K562 (cell line): ENCODE results near the gene PYGB. TPM values are rescaled to one million over a fixed set of nuclear protein-coding genes. Genes with fewer than 3 reads are reported as not detected.
A peak's percentile ranks its signal among the peaks of the same experiment; 100 is the strongest.

Experiments used
- ATAC-seq: fragments of 200-7000 bp; cut with Tn5 transposase; 3 replicates; pipeline ENCODE4 v1.9.1; 2020; ENCODE audit warnings: moderate library complexity
- BruUV-seq: library from RNA; stranded (reverse); fragments of 400-500 nt; replicated peaks from 2 replicates; lab custom pipeline; 2021; lab: Mats Ljungman, UMichigan
- CTCF ChIA-PET: fragments of 300-600 bp; formaldehyde crosslinking; extraction: SDS; loops from one replicate; lab custom pipeline; 2021; ENCODE audit warnings: low intra/inter-chr PET ratio; lab: Yijun Ruan, JAX
- POLR2A ChIA-PET: fragments of 300-600, 350-650 bp; sonication (Branson Sonifier 250); formaldehyde crosslinking; extraction: SDS; loops from one replicate; lab custom pipeline; 2021; ENCODE audit warnings: antibody characterized with exemption, inconsistent platforms; lab: Yijun Ruan, JAX
- DNase-seq, 4 experiments: peaks; one replicate each; pipeline versions ENCODE4 v3.0.0 to v3.0.0-alpha.2; 2011 to 2018; ENCODE audit warnings: low spot score in 3 of 4, mixed read lengths in 3 of 4; ENCODE audit errors: extremely low read depth in 1 of 4
- FAIRE-seq: peaks from 2 replicates; lab custom pipeline; 2011; peaks lifted over from hg19 to GRCh38; lab: Jason Lieb, UNC
- H2AFZ ChIP-seq: 2 replicates; pipeline ENCODE4 v1.6.0; 2011; ENCODE audit warnings: low read depth, low read length, control low read depth, inconsistent platforms
- H3K27ac ChIP-seq: fragments of 200-600 bp; 3 replicates; pipeline ENCODE4 v1.8.0; 2011; ENCODE audit warnings: low read depth, mild to moderate bottlenecking, control low read depth, inconsistent platforms, low read length, moderate library complexity, mixed read lengths; ENCODE audit errors: extremely low read depth
- H3K27me3 ChIP-seq, 2 experiments: fragments of 300-600 bp in 1 of 2; 2 replicates in 1 of 2; 3 replicates in 1 of 2; pipeline versions ENCODE4 v1.6.0 to v1.8.0; 2011; ENCODE audit warnings: inconsistent platforms in 2 of 2, low read length in 2 of 2, mild to moderate bottlenecking in 1 of 2, mixed read lengths in 1 of 2, moderate library complexity in 1 of 2; ENCODE audit not compliant: control insufficient read depth in 2 of 2, insufficient read depth in 2 of 2
- H3K36me3 ChIP-seq: fragments of 300-600 bp; 3 replicates; pipeline ENCODE4 v1.8.0; 2011; ENCODE audit warnings: mild to moderate bottlenecking, low read length, inconsistent platforms; ENCODE audit not compliant: control insufficient read depth, insufficient read depth
- H3K4me1 ChIP-seq, 2 experiments: fragments of 200-600 bp in 1 of 2; replicated peaks in 1 of 2; 2 replicates in 1 of 2; 3 replicates in 1 of 2; pipeline versions ENCODE4 v1.5.1 to v1.8.0; 2011; ENCODE audit warnings: inconsistent platforms in 2 of 2, low read length in 2 of 2, mild to moderate bottlenecking in 1 of 2, mixed read lengths in 1 of 2, moderate library complexity in 1 of 2; ENCODE audit not compliant: control insufficient read depth in 2 of 2, insufficient read depth in 2 of 2
- H3K4me2 ChIP-seq: 2 replicates; pipeline ENCODE4 v1.6.1; 2011; ENCODE audit warnings: low read length, control low read depth, inconsistent platforms, mixed read lengths; ENCODE audit not compliant: insufficient read depth
- H3K4me3 ChIP-seq: fragments of 200-600 bp; sonication (generic), shearing (Covaris generic); 2 replicates; pipeline ENCODE4 v1.5.1; 2016; ENCODE audit warnings: control low read depth, inconsistent platforms
- H3K79me2 ChIP-seq: fragments of 200-600 bp; 3 replicates; pipeline ENCODE4 v1.8.0; 2011; ENCODE audit warnings: low read length, inconsistent platforms; ENCODE audit not compliant: control insufficient read depth, insufficient read depth
- H3K9ac ChIP-seq, 2 experiments: 2 replicates each; pipeline versions ENCODE4 v1.6.0 to v1.6.1; 2011; ENCODE audit warnings: low read depth in 2 of 2, low read length in 2 of 2, control low read depth in 1 of 2, inconsistent platforms in 1 of 2, mild to moderate bottlenecking in 1 of 2, mixed read lengths in 1 of 2; ENCODE audit not compliant: insufficient read depth in 1 of 2
- H3K9me1 ChIP-seq: one replicate; pipeline ENCODE4 v1.6.0; 2011; ENCODE audit warnings: inconsistent platforms, mild to moderate bottlenecking, low read length, moderate library complexity; ENCODE audit not compliant: control insufficient read depth, insufficient read depth
- H3K9me3 ChIP-seq: replicated peaks from 2 replicates; pipeline ENCODE4 v1.5.1; 2011; ENCODE audit warnings: low read depth, low read length, inconsistent platforms; ENCODE audit not compliant: control insufficient read depth, insufficient read depth
- H4K20me1 ChIP-seq: replicated peaks from 2 replicates; pipeline ENCODE4 v1.6.1; 2011; ENCODE audit warnings: low read length, inconsistent platforms, mixed read lengths; ENCODE audit not compliant: control insufficient read depth, insufficient read depth
- ARID2 ChIP-seq: fragments of 450-650 bp; IDR thresholded peaks from 2 replicates; pipeline ENCODE4 v1.6.1; 2017; ENCODE audit warnings: antibody characterized with exemption, mild to moderate bottlenecking
- BHLHE40 ChIP-seq: IDR thresholded peaks from 2 replicates; pipeline ENCODE4 v1.6.1; 2011; ENCODE audit warnings: low read length, improper control_type of control experiment
- CTCF ChIP-seq, 3 experiments: IDR thresholded peaks in 2 of 3; conservative IDR thresholded peaks in 1 of 3; 2 replicates each; pipeline ENCODE4 v1.5.1; 2011 to 2012; ENCODE audit warnings: low read length in 3 of 3, mild to moderate bottlenecking in 3 of 3, control low read depth in 2 of 3, improper control_type of control experiment in 1 of 3, inconsistent platforms in 1 of 3, low read depth in 1 of 3, mixed read lengths in 1 of 3, moderate library complexity in 1 of 3; ENCODE audit not compliant: insufficient read depth in 2 of 3
- CTCFL ChIP-seq: IDR thresholded peaks from 2 replicates; pipeline ENCODE4 v1.6.1; 2011; ENCODE audit warnings: borderline replicate concordance, low read depth, mild to moderate bottlenecking, moderate library complexity, low read length; ENCODE audit not compliant: insufficient read depth, poor library complexity, severe bottlenecking
- GMEB1 ChIP-seq: fragments of 250-450 bp; sonication (Bioruptor Pico); IDR thresholded peaks from 2 replicates; pipeline ENCODE4 v1.4.0; 2020; ENCODE audit warnings: mild to moderate bottlenecking
- IRF2 ChIP-seq: sonication (generic); formaldehyde crosslinking; IDR thresholded peaks from 2 replicates; pipeline ENCODE4 v1.8.1; 2022; ENCODE audit warnings: mild to moderate bottlenecking, missing genetic modification reagents
- MYNN ChIP-seq, 2 experiments: sonication (generic); formaldehyde crosslinking in 1 of 2; IDR thresholded peaks; 2 replicates each; pipeline versions ENCODE4 v1.5.0 to v1.6.1; 2016 to 2020; ENCODE audit warnings: antibody characterized with exemption in 1 of 2, missing genetic modification reagents in 1 of 2
- RAD21 ChIP-seq, 2 experiments: fragments of 250-450 bp in 1 of 2; fragments of 450-650 bp in 1 of 2; sonication (Bioruptor Pico) in 1 of 2; formaldehyde crosslinking in 1 of 2; IDR thresholded peaks in 1 of 2; conservative IDR thresholded peaks in 1 of 2; 2 replicates each; pipeline versions ENCODE4 v1.4.0 to v1.8.0; 2020 to 2022; ENCODE audit warnings: mild to moderate bottlenecking in 2 of 2, moderate library complexity in 1 of 2
- RBM22 ChIP-seq: fragments of 200-400 bp; formaldehyde crosslinking; IDR thresholded peaks from 2 replicates; pipeline ENCODE4 v1.6.1; 2018; ENCODE audit warnings: low read length, low read depth; ENCODE audit not compliant: poor library complexity, severe bottlenecking
- STAG1 ChIP-seq: sonication (generic); formaldehyde crosslinking; IDR thresholded peaks from 2 replicates; pipeline ENCODE4 v1.5.0; 2020; ENCODE audit warnings: missing genetic modification reagents, borderline replicate concordance
- TEAD4 ChIP-seq, 2 experiments: sonication (generic) in 1 of 2; formaldehyde crosslinking in 1 of 2; IDR thresholded peaks; 2 replicates each; pipeline versions ENCODE4 v1.6.1 to v1.8.0; 2012 to 2022; ENCODE audit warnings: borderline replicate concordance in 1 of 2, inconsistent platforms in 1 of 2, low read length in 1 of 2, mild to moderate bottlenecking in 1 of 2, missing genetic modification reagents in 1 of 2
- WGBS: fragments of 100-300 bp; shearing (Covaris generic); methylation state at CpG from one replicate; pipeline ENCODE4 v1.1.6; 2016; ENCODE audit warnings: low coverage, mixed read lengths; ENCODE audit not compliant: insufficient coverage; ENCODE audit errors: missing lambda C conversion rate; 5-methylcytosine and 5-hydroxymethylcytosine counted together
- in situ Hi-C: fragments of 300-500 bp; cut with MboI; formaldehyde crosslinking; loops from 4 replicates; pipeline ENCODE4 v1.15.0; 2018; ENCODE audit warnings: inconsistent platforms, mixed read lengths
- intact Hi-C: fragments of 100-400 bp; cut with micrococcal nuclease; formaldehyde crosslinking; loops from 2 replicates; pipeline ENCODE4 v1.14.2; 2022
- polyA plus RNA-seq, 8 experiments: library from polyadenylated mRNA; depleted of rRNA in 4 of 8; stranded (reverse) in 5 of 8; unstranded in 3 of 8; fragments of >200 nt; fragmentation: Nextera tagmentation in 2 of 8; fragmentation: Illumina TruSeq in 1 of 8; extraction: Ambion mirVana in 2 of 8; extraction: Trizol in 1 of 8; gene quantifications; 2 replicates each; pipeline versions ENCODE4 v1.2.1 to v1.2.3, GENCODE V29; 2011 to 2014; ENCODE audit warnings: inconsistent platforms in 1 of 8, missing spikeins in 1 of 8
- total RNA-seq, 7 experiments: library from RNA; depleted of rRNA in 6 of 7; stranded (reverse); fragments of >200 nt in 6 of 7; fragmentation: Illumina TruSeq in 2 of 7; extraction: Trizol in 2 of 7; gene quantifications; 2 replicates each; pipeline versions ENCODE4 v1.2.1 to v1.2.3, GENCODE V29; 2011 to 2021; ENCODE audit warnings: low replicate concordance in 1 of 7

PYGB gene
- total and polyA plus RNA-seq, 9 of the 15 experiments (the other 6 are each of a cell fraction or from before 2014, with no cell fraction given), result 0.34 to 18.0 (median 9.8) TPM

- in situ Hi-C loops (loop anchor here (5.0 kb wide), 1 partner anchor 113 kb away; the partner anchor contains the start of gene GINS1), intact Hi-C loops (loop anchor here (2.0 to 10.0 kb wide), 2 partner anchors 104 to 300 kb away; partner anchors contain the start of gene APMAP)
- CTCF ChIA-PET, result interaction anchor here (2.4 kb wide), 1 partner anchor 104 kb away, joined by 13 read pairs; no protein-coding TSS in a partner anchor
- Histone ChIP-seq H3K9me3 (no peaks in the 10 kb centered on the region), H3K4me1 (peaks cover 0 to 11% of the 10 kb centered on the region in 2 experiments; a peak in 3 of 5 replicates), H3K4me3 (no peak overlapping the region), H3K36me3 (no peaks in the 10 kb centered on the region; the same call in 2 of the 3 replicates), H2AFZ (0 out of 2 replicates have a peak overlapping the region, but pooled peaks have one; percentile 51), H3K79me2 (no peaks in the 10 kb centered on the region), H3K4me2 (no peak overlapping the region; the same call in 1 of the 2 replicates), H3K27ac (no peak overlapping the region), H4K20me1 (no peaks in the 10 kb centered on the region), H3K9ac (no peak overlapping the region), H3K9me1 (no peaks in the 10 kb centered on the region), H3K27me3 (no peaks in the 10 kb centered on the region)
- POLR2A ChIA-PET, result interaction anchor here (0.5 kb wide), 1 partner anchor 20 kb away, joined by 4 read pairs; no protein-coding TSS in a partner anchor
- WGBS, result 47% methylated on average over 20 of the region's 22 CpGs
- peak; percentile 96 for ATAC-seq
- no TSS peak for BruUV-seq
- DNase-seq, result peak; percentile 72 to 83 (median 79)
- FAIRE-seq, result peak; percentile 80
- TF ChIP-seq STAG1 (CRISPR knock-in tag) (peak; percentile 74; the same call in 1 of the 2 replicates), RAD21 (CRISPR knock-in tag; conservative IDR thresholded peaks at IDR 0.05 in 1 of 2, IDR thresholded peaks at IDR 0.05 in 1 of 2) (peak; percentile 42 to 84), TEAD4 (IDR thresholded peaks at IDR 0.05; ENCODE audit: low read length) (0 out of 2 replicates have a peak, but pooled peaks have one; percentile 13), TEAD4 (CRISPR knock-in tag; IDR thresholded peaks at IDR 0.05; ENCODE audit: borderline replicate concordance) (no peak), CTCF (IDR thresholded peaks at IDR 0.05 in 2 of 3, conservative IDR thresholded peaks at IDR 0.05 in 1 of 3; ENCODE audit: insufficient read depth in 2 of 3, low read depth in 1 of 3, low read length in 3 of 3) (peak; percentile 94 to 100 (median 100)), RBM22 (peak; percentile 14), BHLHE40 (0 out of 2 replicates have a peak, but pooled peaks have one; percentile 13), MYNN (IDR thresholded peaks at IDR 0.05) (peak; percentile 22; the same call in 1 of the 2 replicates), MYNN (CRISPR knock-in tag; IDR thresholded peaks at IDR 0.05) (no peak), CTCFL (peak; percentile 74), ARID2 (peak; percentile 67; the same call in 1 of the 2 replicates), GMEB1 (no peak), IRF2 (no peak)
Measured at GRCh38 chr20:25294459-25295385, 46.8 kb downstream of the PYGB start.
